Measurements from ENCODE around the gene CRABP1.

- TF ChIP-seq CTCF (conservative IDR thresholded peaks at IDR 0.05; ENCODE audit: low read length) (no peak), EZH2phosphoT487 (IDR thresholded peaks at IDR 0.05; ENCODE audit: borderline replicate concordance, low read depth, low read length) (no peak)
Measured at GRCh38 chr15:78329625-78330024, 10.5 kb upstream of the CRABP1 start.

All from OCI-LY7 (cell line).